Esophagus muscularis mucosa (tissue), 4 donors: ENCODE data around the gene CEP170.

ENCODE experiments used
- EP300 ChIP-seq: sonication (generic); formaldehyde crosslinking; IDR thresholded peaks from one replicate; pipeline ENCODE4 v1.6.1; 2017; ENCODE audit warnings: antibody characterized with exemption
- POLR2A ChIP-seq: fragments of 450-650 bp; IDR thresholded peaks from one replicate; pipeline ENCODE4 v1.6.1; 2017; ENCODE audit warnings: antibody characterized with exemption, moderate library complexity, mild to moderate bottlenecking, low read depth
- POLR2AphosphoS5 ChIP-seq, 2 donors: sonication (generic); formaldehyde crosslinking; IDR thresholded peaks; one replicate each; pipeline ENCODE4 v1.6.1; 2017; ENCODE audit warnings: antibody characterized with exemption in 2 of 2
- TF ChIP-seq, protein P1 (sequence below), 3 experiments: fragments of 200-600 bp in 2 of 3; fragments of 450-650 bp in 1 of 3; sonication (generic) in 2 of 3; IDR thresholded peaks; one replicate each; pipeline ENCODE4 v1.5.1; 2017 to 2019; ENCODE audit warnings: antibody characterized with exemption in 3 of 3, mild to moderate bottlenecking in 2 of 3, moderate library complexity in 1 of 3

DNA sequence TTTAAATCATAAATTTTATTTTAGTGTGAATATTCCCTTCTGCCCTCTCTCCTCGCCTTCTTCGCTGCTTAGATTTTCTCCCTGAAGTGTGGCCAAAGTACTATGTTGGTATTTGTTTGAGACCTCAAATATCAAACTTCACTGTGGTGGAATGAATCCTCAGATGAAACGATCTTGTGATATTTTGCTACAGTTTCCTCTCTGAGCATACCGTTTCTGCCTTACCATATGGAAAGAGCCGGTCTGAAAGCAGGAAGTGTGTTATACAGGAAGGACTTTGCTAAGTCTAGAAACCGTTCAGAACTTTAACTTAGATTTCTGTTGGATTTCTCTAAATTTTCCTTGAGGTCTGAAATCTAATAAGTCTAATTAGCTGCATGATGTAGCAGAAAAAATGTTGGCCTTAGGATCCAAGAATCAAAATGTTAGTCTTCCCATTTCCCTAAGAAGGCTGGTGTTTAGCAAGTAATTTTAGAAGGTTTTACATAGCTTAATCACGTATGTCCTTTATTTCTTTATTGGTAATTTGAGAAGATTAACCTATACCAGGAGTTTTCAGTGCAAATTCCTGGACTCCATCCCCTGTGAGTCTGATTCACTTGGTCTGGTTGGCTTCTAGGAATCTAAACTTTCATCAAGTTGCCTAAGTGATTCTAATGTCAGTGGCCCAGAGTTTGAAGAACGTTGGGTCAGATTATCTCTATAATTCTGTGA lies 31.5 kb upstream of the CEP170 start:
- TF ChIP-seq, protein P1, sequence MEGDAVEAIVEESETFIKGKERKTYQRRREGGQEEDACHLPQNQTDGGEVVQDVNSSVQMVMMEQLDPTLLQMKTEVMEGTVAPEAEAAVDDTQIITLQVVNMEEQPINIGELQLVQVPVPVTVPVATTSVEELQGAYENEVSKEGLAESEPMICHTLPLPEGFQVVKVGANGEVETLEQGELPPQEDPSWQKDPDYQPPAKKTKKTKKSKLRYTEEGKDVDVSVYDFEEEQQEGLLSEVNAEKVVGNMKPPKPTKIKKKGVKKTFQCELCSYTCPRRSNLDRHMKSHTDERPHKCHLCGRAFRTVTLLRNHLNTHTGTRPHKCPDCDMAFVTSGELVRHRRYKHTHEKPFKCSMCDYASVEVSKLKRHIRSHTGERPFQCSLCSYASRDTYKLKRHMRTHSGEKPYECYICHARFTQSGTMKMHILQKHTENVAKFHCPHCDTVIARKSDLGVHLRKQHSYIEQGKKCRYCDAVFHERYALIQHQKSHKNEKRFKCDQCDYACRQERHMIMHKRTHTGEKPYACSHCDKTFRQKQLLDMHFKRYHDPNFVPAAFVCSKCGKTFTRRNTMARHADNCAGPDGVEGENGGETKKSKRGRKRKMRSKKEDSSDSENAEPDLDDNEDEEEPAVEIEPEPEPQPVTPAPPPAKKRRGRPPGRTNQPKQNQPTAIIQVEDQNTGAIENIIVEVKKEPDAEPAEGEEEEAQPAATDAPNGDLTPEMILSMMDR (IDR thresholded peaks at IDR 0.05) = no peak
- TF ChIP-seq POLR2A = no peak
- TF ChIP-seq POLR2AphosphoS5 (IDR thresholded peaks at IDR 0.05) = no peak
- TF ChIP-seq EP300 = no peak
